ENCODE results near the gene BAMBI.

Gene BAMBI

DNA sequence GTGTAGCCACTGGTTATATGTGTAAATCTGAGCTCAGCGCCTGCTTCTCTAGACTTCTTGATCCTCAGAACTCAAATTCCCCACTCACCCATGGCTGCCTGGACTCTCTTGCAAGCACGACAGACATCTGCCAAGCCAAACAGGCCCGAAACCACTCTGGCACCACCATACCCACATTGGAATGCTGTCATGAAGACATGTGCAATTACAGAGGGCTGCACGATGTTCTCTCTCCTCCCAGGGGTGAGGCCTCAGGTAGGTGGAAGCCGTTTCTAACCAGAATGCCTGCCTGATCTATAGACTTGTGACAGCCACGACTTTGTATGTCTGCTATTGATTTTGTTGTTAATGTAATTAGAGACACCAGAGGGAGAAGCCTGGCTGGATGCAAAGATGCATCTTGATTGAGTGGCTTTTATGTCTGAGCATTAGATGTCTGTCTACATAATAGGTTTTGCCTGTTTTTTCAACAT, 4.0 kb downstream of the BAMBI start:
- TF ChIP-seq, protein P1, sequence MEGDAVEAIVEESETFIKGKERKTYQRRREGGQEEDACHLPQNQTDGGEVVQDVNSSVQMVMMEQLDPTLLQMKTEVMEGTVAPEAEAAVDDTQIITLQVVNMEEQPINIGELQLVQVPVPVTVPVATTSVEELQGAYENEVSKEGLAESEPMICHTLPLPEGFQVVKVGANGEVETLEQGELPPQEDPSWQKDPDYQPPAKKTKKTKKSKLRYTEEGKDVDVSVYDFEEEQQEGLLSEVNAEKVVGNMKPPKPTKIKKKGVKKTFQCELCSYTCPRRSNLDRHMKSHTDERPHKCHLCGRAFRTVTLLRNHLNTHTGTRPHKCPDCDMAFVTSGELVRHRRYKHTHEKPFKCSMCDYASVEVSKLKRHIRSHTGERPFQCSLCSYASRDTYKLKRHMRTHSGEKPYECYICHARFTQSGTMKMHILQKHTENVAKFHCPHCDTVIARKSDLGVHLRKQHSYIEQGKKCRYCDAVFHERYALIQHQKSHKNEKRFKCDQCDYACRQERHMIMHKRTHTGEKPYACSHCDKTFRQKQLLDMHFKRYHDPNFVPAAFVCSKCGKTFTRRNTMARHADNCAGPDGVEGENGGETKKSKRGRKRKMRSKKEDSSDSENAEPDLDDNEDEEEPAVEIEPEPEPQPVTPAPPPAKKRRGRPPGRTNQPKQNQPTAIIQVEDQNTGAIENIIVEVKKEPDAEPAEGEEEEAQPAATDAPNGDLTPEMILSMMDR (IDR thresholded peaks at IDR 0.05; ENCODE audit: insufficient read depth, missing control alignments), result no peak
- no peak for DNase-seq (ENCODE audit: insufficient read length, low spot score)
- no peak for FAIRE-seq

DNA sequence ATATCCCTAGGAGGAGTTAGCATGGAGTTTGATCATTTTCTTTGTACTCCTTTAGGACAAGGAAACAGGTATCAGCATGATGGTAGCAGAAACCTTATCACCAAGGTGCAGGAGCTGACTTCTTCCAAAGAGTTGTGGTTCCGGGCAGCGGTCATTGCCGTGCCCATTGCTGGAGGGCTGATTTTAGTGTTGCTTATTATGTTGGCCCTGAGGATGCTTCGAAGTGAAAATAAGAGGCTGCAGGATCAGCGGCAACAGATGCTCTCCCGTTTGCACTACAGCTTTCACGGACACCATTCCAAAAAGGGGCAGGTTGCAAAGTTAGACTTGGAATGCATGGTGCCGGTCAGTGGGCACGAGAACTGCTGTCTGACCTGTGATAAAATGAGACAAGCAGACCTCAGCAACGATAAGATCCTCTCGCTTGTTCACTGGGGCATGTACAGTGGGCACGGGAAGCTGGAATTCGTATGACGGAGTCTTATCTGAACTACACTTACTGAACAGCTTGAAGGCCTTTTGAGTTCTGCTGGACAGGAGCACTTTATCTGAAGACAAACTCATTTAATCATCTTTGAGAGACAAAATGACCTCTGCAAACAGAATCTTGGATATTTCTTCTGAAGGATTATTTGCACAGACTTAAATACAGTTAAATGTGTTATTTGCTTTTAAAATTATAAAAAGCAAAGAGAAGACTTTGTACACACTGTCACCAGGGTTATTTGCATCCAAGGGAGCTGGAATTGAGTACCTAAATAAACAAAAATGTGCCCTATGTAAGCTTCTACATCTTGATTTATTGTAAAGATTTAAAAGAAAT, 4.8 kb downstream of the BAMBI start:
- DNase-seq (ENCODE audit: insufficient read length, low spot score) (no peak), FAIRE-seq (no peak)
- TF ChIP-seq, protein P1 (IDR thresholded peaks at IDR 0.05; ENCODE audit: insufficient read depth, missing control alignments), result no peak

DNA sequence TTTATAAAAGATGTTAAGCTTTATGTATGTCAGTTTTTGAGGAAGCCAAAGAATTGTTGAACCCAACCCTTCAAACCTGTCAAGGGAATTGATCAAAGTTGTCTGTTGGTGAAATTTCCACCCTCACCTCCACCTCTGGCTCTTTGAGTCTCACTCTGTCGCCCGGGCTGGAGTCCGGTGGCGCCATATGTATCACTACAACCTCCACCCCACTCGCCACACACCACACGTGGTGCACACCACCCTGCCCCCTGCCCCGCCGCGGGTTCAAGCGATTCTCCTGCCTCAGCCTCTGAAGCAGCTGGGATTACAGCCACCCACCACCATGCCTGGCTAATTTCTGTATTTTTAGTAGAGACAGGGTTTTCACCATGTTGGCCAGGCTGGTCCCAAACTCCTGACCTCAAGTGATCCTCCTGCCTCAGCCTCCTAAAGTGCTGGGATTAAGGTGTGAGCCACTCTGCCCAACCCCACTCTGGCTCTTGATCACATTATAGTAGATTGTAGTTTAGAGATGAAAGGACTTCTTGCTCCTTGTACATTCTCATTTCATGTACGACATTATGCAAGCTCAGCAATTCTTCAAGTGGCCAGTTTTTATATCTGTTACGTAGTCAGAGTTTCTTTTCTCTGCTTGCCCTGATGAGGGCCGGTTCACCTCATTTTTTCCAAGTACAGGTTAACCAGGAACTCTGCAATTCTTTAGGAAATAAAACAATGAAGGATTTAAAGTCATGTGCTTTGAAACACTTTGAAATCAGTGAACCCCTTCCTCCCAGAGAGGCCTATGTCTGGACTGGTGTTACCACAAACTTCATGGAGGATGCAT, 7.0 kb downstream of the BAMBI start:
- TF ChIP-seq, protein P1 (IDR thresholded peaks at IDR 0.05; ENCODE audit: insufficient read depth, missing control alignments), result no peak
- no peak for FAIRE-seq
- DNase-seq (ENCODE audit: insufficient read length, low spot score), result no peak

DNA sequence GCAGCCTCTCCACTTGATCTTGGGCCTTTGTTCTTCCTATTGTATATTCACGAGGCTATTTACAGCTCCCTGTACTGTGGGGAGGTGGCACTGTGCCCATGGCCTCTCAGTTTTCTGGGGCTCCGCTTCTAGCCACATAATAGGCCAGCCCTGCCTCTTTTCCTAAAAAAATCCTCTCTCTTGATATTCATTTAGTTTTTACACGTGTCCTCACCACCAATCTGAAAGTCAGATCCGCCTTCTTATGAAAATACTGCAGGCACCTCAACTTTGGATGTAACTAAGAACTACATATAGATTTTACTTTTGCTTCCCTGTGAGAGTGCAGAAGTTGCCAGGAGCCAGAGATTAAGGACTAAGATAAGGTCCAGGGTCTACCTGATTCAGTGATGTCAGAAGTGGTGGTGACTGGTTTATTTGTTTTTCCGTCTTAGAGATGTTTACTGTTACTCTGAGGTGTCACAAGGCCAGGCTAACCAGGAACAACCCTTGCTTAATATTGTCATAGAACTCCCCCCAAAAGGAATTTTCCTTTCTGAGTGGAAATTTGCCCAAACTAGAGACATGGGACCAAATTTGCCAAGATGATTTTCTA, 7.8 kb downstream of the BAMBI start:
- TF ChIP-seq, protein P1 (IDR thresholded peaks at IDR 0.05; ENCODE audit: insufficient read depth, missing control alignments), result no peak
- no peak for FAIRE-seq
- no peak for DNase-seq (ENCODE audit: insufficient read length, low spot score)

DNA sequence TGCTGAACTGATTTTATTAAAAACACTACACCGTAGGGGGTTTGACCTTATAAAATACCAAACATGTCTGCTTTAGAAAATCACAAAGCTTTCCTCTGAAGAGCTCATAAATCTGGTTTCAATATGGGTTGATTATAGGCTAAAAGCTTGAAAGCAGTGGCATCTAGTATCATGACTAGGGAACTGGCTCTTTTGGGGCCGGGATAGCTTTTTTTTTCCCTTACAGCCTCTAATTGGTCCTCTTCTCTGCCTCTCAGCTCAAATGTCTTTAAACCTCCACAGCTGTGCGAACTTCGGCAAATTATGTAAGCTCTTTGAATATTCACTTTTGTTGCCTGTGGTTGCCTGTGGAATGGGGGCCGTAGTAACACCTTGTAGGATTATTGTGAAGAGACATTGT, 8.4 kb downstream of the BAMBI start:
- FAIRE-seq (no peak), DNase-seq (ENCODE audit: insufficient read length, low spot score) (no peak)
- TF ChIP-seq, protein P1 (IDR thresholded peaks at IDR 0.05; ENCODE audit: insufficient read depth, missing control alignments), result no peak

DNA sequence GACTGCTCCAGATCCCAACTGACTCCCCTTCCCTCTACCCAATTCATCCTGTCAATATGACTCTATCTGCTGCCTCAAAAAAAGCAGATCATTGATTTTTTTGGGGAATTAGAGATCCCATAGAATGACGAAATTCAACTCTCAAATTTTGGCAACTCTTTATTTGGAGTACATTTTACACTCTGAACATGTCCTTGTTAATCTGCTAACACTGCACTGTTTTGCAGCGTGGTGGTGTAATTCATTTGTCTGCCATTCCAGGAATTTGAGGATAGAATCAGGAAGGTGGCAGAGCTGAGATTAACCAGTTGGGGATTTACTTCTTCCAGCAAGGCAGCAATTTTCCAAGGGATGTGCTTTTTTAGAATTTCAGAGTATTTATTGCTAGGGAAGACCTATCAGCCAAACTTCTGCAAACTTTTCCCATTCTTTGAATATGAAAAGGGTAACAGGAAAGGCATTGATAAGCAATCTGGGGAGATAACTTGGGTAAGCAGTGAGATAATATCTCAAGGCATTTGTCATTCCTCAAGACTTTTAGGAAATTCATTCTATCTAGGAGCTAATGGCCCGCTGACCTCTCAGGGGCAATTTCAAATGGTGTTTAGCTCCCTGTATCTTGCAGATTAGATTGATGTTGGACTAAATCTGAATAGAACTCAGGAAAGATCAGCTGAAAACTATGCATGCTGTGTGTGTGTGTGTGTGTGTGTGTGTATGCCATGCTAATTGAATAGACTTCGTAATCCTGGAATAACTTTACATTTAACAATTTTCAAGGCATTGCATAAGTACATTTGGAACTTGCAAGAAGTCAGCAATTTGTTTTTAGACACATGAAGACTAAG, 9.7 kb downstream of the BAMBI start:
- FAIRE-seq (no peak), DNase-seq (ENCODE audit: insufficient read length, low spot score) (no peak)
- TF ChIP-seq, protein P1 (IDR thresholded peaks at IDR 0.05; ENCODE audit: insufficient read depth, missing control alignments), result no peak
